HG03354 (cell line): ENCODE measurements around the gene SFT2D1.
"Not testable (repeated sequence)": the region's sequence is repeated elsewhere in the genome, so short reads cannot be mapped to it uniquely, and the experiment has no call there.

ENCODE experiments used
- ATAC-seq: cut with Tn5 transposase; IDR thresholded peaks from one replicate; pipeline ENCODE4 v1.9.1; 2021; ENCODE audit warnings: mild to moderate bottlenecking; ENCODE audit not compliant: unreplicated experiment, poor library complexity, severe bottlenecking

The SFT2D1 gene

GRCh38 chr6:166342349-166343149 lies at the start of gene SFT2D1:
Gene SFT2D1, minus strand, starts transcription at chr6:166342545. Its CDS starts 64 bp downstream, at chr6:166342481.
- ATAC-seq = peak; percentile 94

- no peak for ATAC-seq
Observed at GRCh38 chr6:166389119-166389518, 46.8 kb upstream of the SFT2D1 start.

GRCh38 chr6:166388290-166389004 lies 46.1 kb upstream of the SFT2D1 start:
- no peak for ATAC-seq

- ATAC-seq = no peak
Observed at GRCh38 chr6:166387642-166388289, 45.4 kb upstream of the SFT2D1 start.

GRCh38 chr6:166387098-166387497 lies 44.8 kb upstream of the SFT2D1 start:
- not testable (repeated sequence) for ATAC-seq

- ATAC-seq = no peak
Observed at GRCh38 chr6:166386111-166386510, 43.8 kb upstream of the SFT2D1 start.

GRCh38 chr6:166383802-166384363 lies 41.5 kb upstream of the SFT2D1 start:
- peak; percentile 7 for ATAC-seq

- peak; percentile 91 for ATAC-seq
Observed at GRCh38 chr6:166382933-166383801, 40.8 kb upstream of the SFT2D1 start, which contains the start of gene MPC1. Gene MPC1, minus strand, starts transcription at chr6:166382940. Its CDS starts 64 bp downstream, at chr6:166382876.

GRCh38 chr6:166382500-166382932 lies 40.2 kb upstream of the SFT2D1 start:
- peak; percentile 17 for ATAC-seq

GRCh38 chr6:166381733-166382499 lies 39.6 kb upstream of the SFT2D1 start:
- peak; percentile 57 for ATAC-seq

GRCh38 chr6:166381381-166381732 lies 39.0 kb upstream of the SFT2D1 start:
- ATAC-seq = no peak

GRCh38 chr6:166379800-166380199 lies 37.5 kb upstream of the SFT2D1 start:
- no peak for ATAC-seq

- ATAC-seq = no peak
Observed at GRCh38 chr6:166379103-166379586, 36.8 kb upstream of the SFT2D1 start.

- no peak for ATAC-seq
Observed at GRCh38 chr6:166377721-166378120, 35.4 kb upstream of the SFT2D1 start.

GRCh38 chr6:166375013-166375412 lies 32.7 kb upstream of the SFT2D1 start:
- no peak for ATAC-seq

GRCh38 chr6:166370489-166370888 lies 28.1 kb upstream of the SFT2D1 start:
- no peak for ATAC-seq

- ATAC-seq = no peak
Observed at GRCh38 chr6:166369782-166370181, 27.4 kb upstream of the SFT2D1 start.

- ATAC-seq = no peak
Observed at GRCh38 chr6:166366921-166367320, 24.6 kb upstream of the SFT2D1 start.
